DMS 273 (cell line): ENCODE data around the gene UBE2G2.

Source experiments
- DNase-seq: peaks from one replicate; lab custom pipeline; 2025; ENCODE audit not compliant: unreplicated experiment; lab: John Stamatoyannopoulos, UW

Gene UBE2G2

DNA sequence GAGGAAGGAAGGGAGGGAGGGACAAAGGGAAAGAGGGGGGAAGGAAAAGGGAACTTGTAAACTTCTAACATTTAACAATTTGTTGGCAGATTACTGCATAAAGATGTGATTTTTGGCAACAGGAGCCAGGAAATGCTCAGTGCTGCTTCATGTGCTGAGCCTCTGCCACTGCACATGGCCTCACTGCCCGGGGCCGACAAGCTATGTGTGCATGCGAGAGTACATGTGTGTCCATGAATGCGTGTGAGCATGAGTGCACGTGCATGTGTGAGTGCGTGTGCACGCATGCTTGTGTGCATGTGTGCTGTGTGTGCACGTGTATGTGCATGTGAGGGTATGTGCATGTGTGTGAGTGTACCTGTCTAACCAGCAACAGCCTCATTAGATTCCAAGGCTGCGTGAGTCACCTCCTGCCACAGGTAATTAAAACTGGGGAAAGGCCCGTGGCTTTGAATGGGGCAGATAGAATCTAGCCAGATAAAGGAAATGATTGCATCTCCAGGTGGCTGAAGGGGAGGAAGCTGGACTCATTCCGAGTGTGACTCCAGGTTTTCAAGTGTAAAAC, 48.9 kb downstream of the UBE2G2 start:
- DNase-seq: no peak

GRCh38 chr21:44751799-44752636, 49.6 kb downstream of the UBE2G2 start:
- DNase-seq: no peak

DNA sequence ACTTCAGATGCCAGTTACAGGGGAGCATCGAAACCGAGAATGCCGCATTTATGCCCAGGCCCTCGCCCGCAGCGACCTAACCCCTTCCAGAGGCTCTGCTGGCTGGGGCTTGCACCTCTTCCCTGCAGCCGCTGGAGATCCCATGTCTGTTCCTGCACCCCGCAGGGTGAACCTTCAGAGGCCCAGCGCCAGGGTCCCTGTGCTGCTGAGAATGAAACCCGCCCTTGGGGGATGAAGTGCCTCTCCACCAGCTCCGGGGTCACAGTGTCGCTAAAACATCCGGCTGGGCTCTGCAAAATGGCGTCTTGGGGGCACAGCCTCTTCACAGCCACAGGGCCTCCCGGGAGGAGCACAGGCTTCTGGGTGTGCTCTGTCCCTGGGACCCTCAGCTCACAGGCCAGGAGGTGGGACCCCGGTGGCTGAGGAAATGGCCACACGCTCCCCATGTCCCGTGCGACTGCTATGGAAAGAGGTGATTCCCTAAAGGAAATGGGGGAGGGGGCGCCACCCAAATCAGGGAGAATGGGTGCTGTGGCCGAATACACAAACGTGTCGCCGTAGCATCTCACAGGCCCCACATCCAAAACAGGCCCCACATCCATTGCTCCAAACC, 50.3 kb downstream of the UBE2G2 start:
- DNase-seq: no peak

GRCh38 chr21:44750675-44751025, 51.0 kb downstream of the UBE2G2 start:
- no peak for DNase-seq

GRCh38 chr21:44749759-44750674, 51.6 kb downstream of the UBE2G2 start:
- no peak for DNase-seq

- no peak for DNase-seq
Measured at GRCh38 chr21:44749116-44749758, 52.4 kb downstream of the UBE2G2 start.

GRCh38 chr21:44748621-44749020, 53.0 kb downstream of the UBE2G2 start:
- no peak for DNase-seq

DNA sequence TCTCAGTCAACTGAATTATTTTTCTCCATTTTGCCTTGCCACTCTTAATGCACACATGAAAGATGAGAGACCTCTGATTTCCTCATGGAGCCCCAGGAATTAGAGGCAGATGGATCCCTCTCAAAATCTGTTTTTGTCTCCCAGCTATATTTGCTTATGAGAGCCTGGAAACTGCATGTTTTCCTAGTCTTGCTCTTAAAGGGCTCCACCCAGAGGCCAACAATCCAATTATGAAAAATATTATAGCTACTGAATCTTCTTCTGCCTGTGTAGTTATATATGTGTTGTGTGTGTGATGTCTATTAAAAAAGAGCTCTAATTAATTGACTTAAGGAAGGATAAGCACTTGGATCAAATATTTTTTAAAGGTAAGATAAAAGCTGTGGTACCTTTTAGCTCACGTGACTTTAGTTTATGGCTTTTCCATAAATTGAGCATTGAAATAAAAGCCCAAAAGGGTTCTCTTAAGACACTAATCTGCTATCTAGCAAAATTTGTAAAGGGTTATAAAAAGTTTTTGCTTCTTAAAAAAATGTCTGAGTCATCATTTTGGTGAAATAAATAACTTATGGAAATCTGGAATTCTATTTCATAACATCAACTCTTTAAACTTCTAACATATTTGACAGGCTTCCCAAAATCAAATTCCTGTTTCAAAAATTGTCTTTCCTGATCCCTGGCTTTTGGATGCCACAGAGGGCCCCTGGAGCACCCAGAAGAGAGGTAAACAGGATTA, 59.0 kb downstream of the UBE2G2 start:
- peak; percentile 74 for DNase-seq

DNA sequence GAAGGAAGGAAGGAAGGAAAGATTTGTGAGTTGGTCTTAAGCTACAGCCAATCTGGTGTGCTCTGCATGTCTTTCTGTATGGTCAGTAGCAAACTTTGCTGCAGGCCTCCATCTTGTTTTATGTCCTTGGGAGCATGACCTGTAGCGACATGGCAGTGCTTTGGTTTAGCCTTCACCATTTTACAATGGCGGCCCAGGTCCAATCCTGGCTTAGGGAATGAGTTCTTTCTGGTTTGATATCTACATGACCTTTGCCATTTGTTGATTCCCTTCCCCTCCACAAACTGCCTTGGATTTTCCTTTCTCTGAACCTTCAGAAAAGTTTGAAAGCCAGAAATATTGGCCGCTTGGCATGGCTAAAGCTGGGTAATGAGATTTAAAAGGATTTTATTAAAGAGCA, 59.7 kb downstream of the UBE2G2 start:
- DNase-seq: no peak

- DNase-seq: peak; percentile 80
Measured at GRCh38 chr21:44740742-44741141, 60.9 kb downstream of the UBE2G2 start.

DNA sequence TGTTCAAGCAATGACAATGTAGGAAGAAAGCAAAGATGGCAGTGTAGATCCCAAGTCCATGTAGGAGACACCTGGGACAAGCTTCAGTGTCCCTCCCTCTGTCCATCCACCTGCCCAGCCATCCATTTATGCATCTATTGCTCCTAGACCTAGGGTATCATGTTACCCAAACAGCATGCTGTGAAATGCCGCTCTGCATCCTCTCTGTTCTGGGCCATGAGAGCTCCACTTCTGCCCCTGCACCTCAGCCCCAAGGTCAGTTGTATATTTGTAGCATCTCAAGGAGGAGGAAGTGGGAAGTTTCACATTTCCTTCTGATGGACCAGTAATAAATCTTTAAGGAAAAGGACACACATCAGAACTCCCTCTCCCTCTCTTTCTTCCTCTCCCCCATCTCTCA, 62.3 kb downstream of the UBE2G2 start:
- DNase-seq: no peak

DNA sequence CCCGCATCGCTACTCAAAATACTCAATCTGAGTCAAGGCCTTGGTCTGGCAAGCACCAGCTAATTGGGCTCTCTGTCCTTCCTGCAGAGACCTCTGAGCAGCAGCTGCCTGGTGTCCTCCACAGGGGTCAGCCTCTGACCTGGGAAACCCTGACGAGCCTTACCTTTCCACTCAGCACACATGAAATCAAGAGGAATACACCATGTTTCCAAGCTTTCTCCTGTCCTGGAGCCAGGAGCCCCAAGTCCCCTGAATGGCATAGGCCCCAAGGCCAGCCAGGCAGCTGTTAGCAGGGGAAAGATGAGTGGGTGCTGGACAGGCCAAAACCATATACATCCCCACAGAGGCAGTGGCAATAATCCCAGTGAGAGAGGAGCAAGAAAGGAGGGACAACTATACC, 63.0 kb downstream of the UBE2G2 start:
- no peak for DNase-seq

GRCh38 chr21:44737706-44738354, 63.8 kb downstream of the UBE2G2 start:
- peak; percentile 84 for DNase-seq

DNA sequence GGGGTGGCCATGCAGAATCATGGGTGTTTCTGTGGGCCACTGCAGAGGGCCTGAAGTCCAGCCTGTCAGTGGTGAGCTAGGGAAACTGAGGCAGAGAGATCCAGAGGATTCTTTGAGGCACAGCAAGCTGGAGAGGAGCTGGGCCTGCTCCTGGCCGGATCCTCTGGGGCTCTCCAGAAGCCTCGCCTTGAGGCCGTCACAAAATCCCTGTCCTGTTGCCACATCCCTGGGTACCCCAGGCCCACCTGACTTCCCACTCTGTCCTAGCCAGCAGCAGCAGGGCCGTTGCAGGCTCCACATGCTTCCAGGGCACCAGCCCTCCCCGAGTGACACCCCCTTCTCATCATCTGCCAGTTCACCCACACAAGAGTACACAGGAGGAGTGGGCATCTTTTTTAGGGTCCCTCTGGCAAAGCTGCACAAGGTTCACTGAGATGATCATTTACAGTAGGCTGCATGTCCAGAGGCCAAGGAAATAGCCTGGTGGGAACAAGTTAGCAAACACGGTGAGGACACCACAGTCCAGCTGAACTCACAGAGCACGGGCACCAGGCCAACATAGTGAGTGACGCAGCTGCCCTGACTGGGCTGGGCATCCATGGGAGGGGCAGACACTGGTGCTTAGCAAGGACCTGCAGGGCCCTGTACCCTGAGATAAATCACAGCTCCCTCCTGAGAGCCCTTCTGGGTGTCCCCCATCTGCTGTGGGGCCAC, 65.2 kb downstream of the UBE2G2 start:
- no peak for DNase-seq

DNA sequence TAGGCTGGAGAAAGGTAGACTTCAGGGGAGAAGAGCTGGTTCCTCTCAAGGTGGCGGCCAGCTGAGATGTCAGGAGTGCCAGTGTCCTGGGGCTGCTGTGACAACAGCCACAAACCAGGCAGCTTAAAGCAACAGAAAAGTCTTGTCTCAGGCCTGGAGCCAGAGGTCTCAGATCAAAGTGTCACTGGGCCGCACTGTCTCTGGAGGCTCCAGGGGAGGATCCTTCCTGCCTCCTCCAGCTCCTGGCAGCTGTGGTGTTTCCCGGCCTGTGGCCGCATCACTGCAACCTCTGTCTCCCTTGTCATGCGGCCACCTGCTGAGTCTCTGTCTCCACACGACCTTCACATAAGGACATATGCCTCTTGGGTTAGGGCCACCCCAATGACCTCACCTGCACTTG, 65.8 kb downstream of the UBE2G2 start:
- no peak for DNase-seq

DNA sequence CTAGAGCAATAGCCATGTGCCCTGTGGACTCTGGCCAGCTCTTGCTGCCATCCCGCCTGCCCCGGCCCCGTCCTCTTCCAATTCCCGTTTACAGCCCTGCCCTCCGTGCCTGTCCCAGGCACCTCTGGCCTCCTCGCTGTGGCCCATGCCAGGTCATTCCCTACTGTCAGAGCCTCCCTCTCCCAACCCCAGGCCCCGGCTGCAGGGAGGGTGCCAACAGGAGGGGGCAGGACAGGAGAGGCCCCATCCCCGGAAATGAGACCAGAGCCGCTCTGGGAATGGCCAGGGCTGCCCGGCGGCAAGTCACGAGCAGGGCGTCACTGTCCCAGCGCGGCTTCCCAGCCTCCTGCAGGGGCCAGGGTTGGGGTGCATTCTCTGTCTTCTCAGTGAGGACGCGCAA, 66.8 kb downstream of the UBE2G2 start:
- DNase-seq: no peak

DNA sequence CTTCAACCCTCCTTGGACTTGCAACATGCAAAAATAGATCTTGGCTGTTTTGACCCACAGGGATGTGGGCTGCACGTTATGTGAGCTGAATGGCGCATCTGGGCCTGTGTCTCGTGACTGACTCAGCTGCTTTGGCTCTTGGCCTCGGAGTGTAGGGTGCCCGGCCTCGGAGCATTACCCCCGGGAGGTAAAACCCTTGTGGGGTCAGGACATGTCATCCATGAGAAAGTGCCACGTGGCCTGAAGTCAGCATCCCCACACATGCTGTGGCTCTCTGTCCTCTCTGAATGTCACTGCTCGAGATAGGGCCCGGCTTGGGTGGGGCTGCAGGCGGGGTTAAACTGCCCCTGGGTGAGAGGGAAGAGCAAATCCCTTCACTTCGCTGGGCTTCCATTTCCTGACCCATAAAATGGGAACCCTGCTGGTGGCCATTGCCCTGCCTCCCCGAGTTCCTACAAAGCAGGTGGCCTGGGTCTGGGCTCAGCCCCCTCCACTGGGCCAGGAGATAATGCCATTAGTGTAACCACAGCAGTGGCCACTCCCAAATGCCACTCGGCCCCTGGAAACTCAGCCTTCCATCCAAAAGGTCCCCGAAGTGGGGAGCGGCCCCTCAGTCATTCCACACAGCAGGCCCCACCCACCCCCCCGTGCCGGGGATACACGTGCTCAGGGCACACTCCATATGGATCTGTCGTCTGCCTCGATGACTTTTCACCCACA, 67.4 kb downstream of the UBE2G2 start:
- DNase-seq: no peak

DNA sequence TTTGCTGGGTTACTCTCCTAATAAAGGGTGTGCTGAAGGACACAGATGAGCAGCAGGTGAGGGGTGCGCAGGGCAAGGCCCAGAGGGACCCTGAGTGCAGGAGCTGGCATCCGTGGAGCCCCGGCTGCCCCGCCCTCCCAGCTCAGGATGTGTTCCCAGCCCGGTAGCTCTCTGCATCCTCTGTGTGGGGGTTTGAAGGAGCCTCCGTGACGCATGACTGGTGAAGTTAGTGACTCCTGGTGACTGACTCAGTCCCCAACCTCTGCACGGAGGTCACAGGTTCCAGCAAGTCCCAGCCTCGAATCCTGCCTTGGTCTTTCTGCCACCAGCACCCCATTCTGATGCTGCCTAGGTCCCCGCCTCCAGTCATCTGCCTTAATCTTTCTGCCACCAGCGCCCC, 68.7 kb downstream of the UBE2G2 start:
- no peak for DNase-seq
